Measurements from ENCODE around the gene MAN1C1.
"Not testable (repeated sequence)": the region's sequence is repeated elsewhere in the genome, so short reads cannot be mapped to it uniquely, and the experiment has no call there.

Gene MAN1C1

DNA sequence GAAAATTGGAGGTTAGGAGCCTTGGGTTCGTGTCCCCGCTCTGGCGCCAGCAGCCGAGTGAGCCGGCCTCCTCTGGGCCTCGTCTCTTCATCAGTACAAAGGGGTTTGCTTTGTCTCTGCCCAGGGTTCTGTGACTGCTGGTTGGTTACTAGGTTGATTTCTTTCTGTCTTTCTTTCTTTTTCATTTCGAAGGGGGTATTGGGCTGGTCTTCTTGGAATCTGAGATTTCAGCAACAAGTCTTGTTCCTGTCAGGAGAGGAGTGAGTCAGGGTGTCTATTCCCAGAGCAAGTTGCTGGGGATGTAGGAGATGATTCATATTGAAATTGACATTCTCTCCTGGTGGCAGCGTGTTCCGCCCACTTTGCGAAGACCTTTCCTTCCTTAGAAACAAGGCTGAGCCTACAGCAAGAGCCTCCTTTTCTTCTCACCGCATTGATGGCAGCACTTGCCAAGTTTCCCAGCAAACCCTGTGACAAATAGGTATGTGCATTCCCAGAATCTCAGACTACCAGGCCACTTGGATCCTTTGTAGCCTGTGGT is 79.2 kb downstream of the MAN1C1 start:
- Histone ChIP-seq H3K27ac (ENCODE audit: low read depth, low read length) (peak overlapping the region; percentile 7; the same call in 1 of the 2 replicates), H3K4me3 (ENCODE audit: low read depth, low read length) (no peak overlapping the region)

DNA sequence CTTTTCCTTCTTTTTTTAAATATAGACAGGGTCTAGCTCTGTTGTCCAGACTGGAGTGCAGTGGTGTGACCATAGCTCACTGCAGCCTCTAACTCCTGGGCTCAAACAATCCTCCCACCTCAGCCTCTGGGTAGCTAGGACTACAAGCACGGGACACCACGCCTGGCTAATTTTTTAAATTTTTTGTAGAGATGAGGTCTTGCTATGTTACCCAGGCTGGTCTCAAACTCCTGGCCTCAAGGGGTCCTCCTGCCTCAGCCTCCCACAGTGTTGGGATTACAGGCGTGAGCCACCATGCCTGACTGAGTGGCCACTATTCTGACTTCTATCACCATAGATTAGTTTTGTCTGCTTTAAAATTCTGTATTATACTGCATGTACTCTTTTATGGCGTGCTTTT is 80.1 kb downstream of the MAN1C1 start:
- not testable (repeated sequence) for H3K9me3 ChIP-seq (ENCODE audit: control insufficient read depth, insufficient read depth, low read depth, low read length); H3K27ac ChIP-seq (ENCODE audit: low read depth, low read length); H3K27me3 ChIP-seq (ENCODE audit: control insufficient read depth, insufficient read depth, low read length); H3K36me3 ChIP-seq (ENCODE audit: control insufficient read depth, insufficient read depth, low read length); H3K4me3 ChIP-seq (ENCODE audit: low read depth, low read length); H3K9ac ChIP-seq (ENCODE audit: low read length)
- peaks cover 49% of the 10 kb centered on the region for H3K4me1 ChIP-seq (ENCODE audit: control insufficient read depth, insufficient read depth, low read length)

More for the DNA sequence above, 79.2 kb downstream of the MAN1C1 start:
- Histone ChIP-seq H3K27me3 (ENCODE audit: control insufficient read depth, insufficient read depth, low read length) (no peaks in the 10 kb centered on the region), H3K9ac (ENCODE audit: low read length) (peak overlapping the region; percentile 40), H3K36me3 (ENCODE audit: control insufficient read depth, insufficient read depth, low read length) (no peaks in the 10 kb centered on the region), H3K9me3 (ENCODE audit: control insufficient read depth, insufficient read depth, low read depth, low read length) (no peaks in the 10 kb centered on the region), H3K4me1 (ENCODE audit: control insufficient read depth, insufficient read depth, low read length) (peaks cover 46% of the 10 kb centered on the region)

DNA sequence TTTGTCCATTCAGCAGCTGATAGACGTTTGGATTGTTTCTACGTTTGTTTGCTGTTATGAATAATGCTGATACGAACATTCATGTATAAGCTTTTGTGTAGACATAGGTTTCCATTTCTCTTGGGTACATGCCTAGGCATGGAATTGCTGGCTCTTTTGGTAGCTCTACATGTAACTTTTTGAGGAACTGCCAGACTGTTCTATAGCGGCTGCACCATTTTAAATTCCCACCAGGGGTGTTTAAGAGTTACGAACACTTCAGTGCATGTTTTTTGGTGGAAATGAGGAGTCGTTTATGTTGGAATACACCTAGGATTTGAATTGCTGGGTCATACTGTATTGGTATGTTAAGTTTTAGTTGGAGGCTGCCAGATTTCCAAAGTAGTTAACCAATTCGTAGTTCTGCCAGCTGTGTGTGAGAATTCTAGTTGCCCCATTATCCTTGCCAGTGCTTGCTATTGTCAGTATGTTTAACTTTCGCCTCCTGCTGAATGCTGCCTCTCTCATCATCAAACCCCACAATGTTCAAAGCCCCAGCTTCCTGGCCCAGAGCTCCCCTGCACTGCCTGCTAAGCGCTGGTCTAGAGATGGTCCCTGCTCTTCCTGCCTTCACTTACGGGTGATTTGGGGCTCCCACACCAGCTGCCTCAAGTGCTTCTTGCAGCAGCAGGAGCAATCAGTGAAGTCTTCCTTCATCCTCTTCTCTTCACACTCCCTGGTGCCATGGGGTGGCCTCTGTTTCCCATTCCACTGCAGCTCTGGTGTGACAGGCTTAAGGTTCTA is 81.0 kb downstream of the MAN1C1 start:
- H3K27me3 ChIP-seq (ENCODE audit: control insufficient read depth, insufficient read depth, low read length): no peaks in the 10 kb centered on the region
- H3K9ac ChIP-seq (ENCODE audit: low read length): no peak overlapping the region
- H3K9me3 ChIP-seq (ENCODE audit: control insufficient read depth, insufficient read depth, low read depth, low read length): no peaks in the 10 kb centered on the region
- no peak overlapping the region for H3K4me3 ChIP-seq (ENCODE audit: low read depth, low read length)
- no peak overlapping the region for H3K27ac ChIP-seq (ENCODE audit: low read depth, low read length)
- no peaks in the 10 kb centered on the region for H3K36me3 ChIP-seq (ENCODE audit: control insufficient read depth, insufficient read depth, low read length)
- peaks cover 55% of the 10 kb centered on the region for H3K4me1 ChIP-seq (ENCODE audit: control insufficient read depth, insufficient read depth, low read length)

DNA sequence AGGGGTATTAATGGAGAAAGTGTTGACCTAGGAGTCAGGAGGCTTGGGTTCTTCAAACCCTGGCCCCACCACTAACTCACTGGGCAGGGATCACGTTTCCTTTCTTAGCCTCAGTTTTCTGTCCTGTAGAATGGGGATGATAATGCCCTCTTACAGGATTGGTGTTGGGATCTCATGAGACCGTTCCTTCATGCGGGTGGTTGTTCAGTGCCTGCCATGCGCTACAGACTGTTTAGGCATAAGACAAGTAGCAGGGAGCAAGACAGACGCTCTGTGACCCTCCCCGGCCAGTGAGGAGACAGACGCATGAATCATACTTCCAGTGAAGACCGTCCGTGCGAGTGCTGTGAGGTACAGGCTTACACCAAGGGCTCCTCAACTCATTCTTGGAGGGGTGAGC is 81.7 kb downstream of the MAN1C1 start:
- H3K4me1 ChIP-seq (ENCODE audit: control insufficient read depth, insufficient read depth, low read length): peaks cover 57% of the 10 kb centered on the region
- H3K4me3 ChIP-seq (ENCODE audit: low read depth, low read length): no peak overlapping the region
- no peaks in the 10 kb centered on the region for H3K9me3 ChIP-seq (ENCODE audit: control insufficient read depth, insufficient read depth, low read depth, low read length)
- no peaks in the 10 kb centered on the region for H3K27me3 ChIP-seq (ENCODE audit: control insufficient read depth, insufficient read depth, low read length)
- no peaks in the 10 kb centered on the region for H3K36me3 ChIP-seq (ENCODE audit: control insufficient read depth, insufficient read depth, low read length)
- H3K9ac ChIP-seq (ENCODE audit: low read length): no peak overlapping the region
- H3K27ac ChIP-seq (ENCODE audit: low read depth, low read length): no peak overlapping the region

DNA sequence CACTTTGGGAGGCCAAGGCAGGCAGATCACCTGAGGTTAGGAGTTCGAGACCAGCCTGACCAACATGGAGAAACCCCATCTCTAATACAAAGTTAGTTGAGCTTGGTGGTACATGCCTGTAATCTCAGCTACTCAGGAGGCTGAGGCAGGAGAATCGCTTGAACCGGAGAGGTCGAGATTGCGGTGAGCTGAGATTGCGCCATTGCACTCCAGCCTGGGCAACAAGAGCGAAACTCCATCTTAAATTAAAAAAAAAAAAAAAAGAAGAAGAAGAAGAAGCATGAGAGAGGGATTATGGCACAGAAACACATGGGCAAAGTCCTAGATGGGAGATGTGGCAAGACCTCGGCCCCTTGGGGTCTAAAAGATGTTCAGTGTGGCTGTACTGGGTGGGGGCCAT is 82.5 kb downstream of the MAN1C1 start:
- not testable (repeated sequence) for H3K9me3 ChIP-seq (ENCODE audit: control insufficient read depth, insufficient read depth, low read depth, low read length); H3K27me3 ChIP-seq (ENCODE audit: control insufficient read depth, insufficient read depth, low read length); H3K4me3 ChIP-seq (ENCODE audit: low read depth, low read length); H3K27ac ChIP-seq (ENCODE audit: low read depth, low read length); H3K36me3 ChIP-seq (ENCODE audit: control insufficient read depth, insufficient read depth, low read length); H3K9ac ChIP-seq (ENCODE audit: low read length)
- peaks cover 61% of the 10 kb centered on the region for H3K4me1 ChIP-seq (ENCODE audit: control insufficient read depth, insufficient read depth, low read length)

DNA sequence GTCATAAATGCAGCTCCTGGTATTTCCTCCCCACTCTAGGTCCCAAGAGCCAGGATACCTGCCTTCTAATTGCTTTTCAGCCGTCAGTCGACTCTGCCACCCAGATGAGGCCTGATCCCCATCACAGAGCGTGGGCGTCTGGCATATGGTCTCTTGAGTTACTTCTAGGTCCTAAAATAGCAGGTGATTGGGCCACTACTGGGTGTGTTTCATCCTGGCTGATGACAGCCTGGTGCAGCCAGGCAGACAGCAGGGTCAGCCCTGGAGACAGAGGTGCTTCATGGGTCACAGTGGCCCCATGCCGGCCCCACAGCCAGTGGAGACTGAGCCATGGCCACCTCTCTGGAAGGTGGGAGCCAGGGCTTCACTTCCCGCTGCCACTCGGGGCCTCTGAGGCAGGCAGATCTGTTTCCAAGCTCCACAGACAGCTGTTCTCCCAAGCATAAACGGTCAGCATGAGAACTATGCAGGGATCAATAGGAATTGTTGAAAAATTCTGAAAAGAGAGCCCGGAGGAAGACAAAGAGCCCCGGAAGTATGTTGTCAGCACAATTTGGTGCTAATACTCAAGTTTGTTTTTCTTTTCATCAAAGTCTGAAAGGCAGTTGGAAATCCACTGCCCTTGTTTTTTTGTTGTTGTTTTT is 83.0 kb downstream of the MAN1C1 start:
- H3K36me3 ChIP-seq (ENCODE audit: control insufficient read depth, insufficient read depth, low read length): no peaks in the 10 kb centered on the region
- no peaks in the 10 kb centered on the region for H3K9me3 ChIP-seq (ENCODE audit: control insufficient read depth, insufficient read depth, low read depth, low read length)
- H3K27ac ChIP-seq (ENCODE audit: low read depth, low read length): no peak overlapping the region
- peaks cover 66% of the 10 kb centered on the region for H3K4me1 ChIP-seq (ENCODE audit: control insufficient read depth, insufficient read depth, low read length)
- H3K27me3 ChIP-seq (ENCODE audit: control insufficient read depth, insufficient read depth, low read length): no peaks in the 10 kb centered on the region
- H3K4me3 ChIP-seq (ENCODE audit: low read depth, low read length): no peak overlapping the region
- no peak overlapping the region for H3K9ac ChIP-seq (ENCODE audit: low read length)

DNA sequence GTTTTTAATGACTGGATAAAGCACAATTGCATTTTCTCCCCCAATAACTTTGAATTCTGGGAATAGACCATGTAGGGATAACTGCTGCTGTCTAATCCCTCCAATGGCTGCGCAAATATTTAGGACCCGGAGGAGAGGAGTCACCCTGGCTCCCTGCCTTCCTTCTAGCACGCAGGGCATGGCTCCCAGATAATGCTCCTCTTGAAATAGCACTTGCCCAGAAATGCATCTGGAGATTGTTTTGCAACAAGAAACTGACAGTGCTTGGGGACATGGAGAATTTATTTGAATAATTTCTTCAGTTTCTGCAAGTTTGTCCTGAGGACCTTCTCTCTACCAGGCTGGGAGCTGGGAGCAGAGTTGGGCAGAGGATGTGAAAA is 83.5 kb downstream of the MAN1C1 start:
- no peaks in the 10 kb centered on the region for H3K27me3 ChIP-seq (ENCODE audit: control insufficient read depth, insufficient read depth, low read length)
- no peaks in the 10 kb centered on the region for H3K9me3 ChIP-seq (ENCODE audit: control insufficient read depth, insufficient read depth, low read depth, low read length)
- H3K27ac ChIP-seq (ENCODE audit: low read depth, low read length): no peak overlapping the region
- no peaks in the 10 kb centered on the region for H3K36me3 ChIP-seq (ENCODE audit: control insufficient read depth, insufficient read depth, low read length)
- H3K4me1 ChIP-seq (ENCODE audit: control insufficient read depth, insufficient read depth, low read length): peaks cover 63% of the 10 kb centered on the region
- H3K4me3 ChIP-seq (ENCODE audit: low read depth, low read length): no peak overlapping the region
- H3K9ac ChIP-seq (ENCODE audit: low read length): no peak overlapping the region

DNA sequence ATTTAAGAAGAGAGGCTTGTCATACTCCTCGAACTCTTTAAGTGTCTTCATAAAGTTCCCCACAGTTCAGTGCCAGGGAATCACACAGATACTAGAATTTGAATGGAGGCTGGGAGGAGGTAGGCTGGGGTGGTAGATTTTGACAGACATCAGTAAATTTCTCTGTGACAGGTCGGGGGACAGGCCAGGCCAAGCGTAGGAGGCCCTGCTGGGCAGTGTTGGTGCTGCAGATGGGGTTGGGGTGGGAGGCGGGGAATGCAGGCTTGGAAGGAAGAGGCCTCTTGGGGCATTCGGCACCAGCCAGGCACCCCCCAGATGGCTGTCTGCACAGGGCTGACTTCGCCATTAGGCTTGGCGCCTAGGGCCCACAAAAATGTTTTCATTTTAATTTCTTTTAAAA is 84.0 kb downstream of the MAN1C1 start:
- H3K36me3 ChIP-seq (ENCODE audit: control insufficient read depth, insufficient read depth, low read length): no peaks in the 10 kb centered on the region
- no peak overlapping the region for H3K9ac ChIP-seq (ENCODE audit: low read length)
- no peak overlapping the region for H3K27ac ChIP-seq (ENCODE audit: low read depth, low read length)
- peaks cover 58% of the 10 kb centered on the region for H3K4me1 ChIP-seq (ENCODE audit: control insufficient read depth, insufficient read depth, low read length)
- no peaks in the 10 kb centered on the region for H3K27me3 ChIP-seq (ENCODE audit: control insufficient read depth, insufficient read depth, low read length)
- H3K4me3 ChIP-seq (ENCODE audit: low read depth, low read length): no peak overlapping the region
- no peaks in the 10 kb centered on the region for H3K9me3 ChIP-seq (ENCODE audit: control insufficient read depth, insufficient read depth, low read depth, low read length)

DNA sequence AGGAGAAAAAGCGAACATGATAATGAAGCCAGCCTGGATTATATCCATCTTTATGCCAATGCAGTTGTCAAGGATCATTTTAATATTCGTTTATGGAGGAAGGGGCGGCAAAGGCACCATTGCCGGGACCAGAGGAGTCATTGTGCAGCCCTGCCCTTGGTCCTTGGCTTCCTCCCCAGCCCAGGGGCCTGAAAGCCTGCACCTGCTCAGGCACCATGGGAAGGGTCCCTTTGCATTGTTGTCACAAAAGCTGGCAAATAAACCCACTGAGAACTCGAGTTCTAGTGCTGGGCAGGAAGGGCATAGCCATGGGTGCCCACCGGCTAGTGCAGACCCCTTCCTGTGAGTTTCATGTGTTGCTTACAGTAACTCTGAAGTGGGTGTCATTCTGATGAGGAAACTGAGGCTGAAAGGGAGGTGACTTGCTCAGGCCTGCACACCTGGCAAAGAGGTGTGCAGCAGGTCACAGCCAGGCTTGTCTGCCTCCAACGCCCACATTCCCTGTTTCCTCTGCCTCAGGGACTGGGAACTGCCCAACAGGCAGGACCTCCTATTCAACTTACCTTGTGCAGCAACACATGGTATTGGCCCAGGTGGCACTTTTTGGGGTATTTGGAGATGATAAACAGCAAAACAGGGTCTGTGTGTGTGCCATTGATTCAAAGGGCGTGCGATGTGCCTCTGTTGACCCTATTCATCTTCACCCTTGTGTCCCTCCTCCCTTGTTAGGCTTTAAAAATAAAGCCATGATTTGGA is 84.6 kb downstream of the MAN1C1 start:
- no peaks in the 10 kb centered on the region for H3K27me3 ChIP-seq (ENCODE audit: control insufficient read depth, insufficient read depth, low read length)
- no peak overlapping the region for H3K27ac ChIP-seq (ENCODE audit: low read depth, low read length)
- H3K9ac ChIP-seq (ENCODE audit: low read length): no peak overlapping the region
- H3K9me3 ChIP-seq (ENCODE audit: control insufficient read depth, insufficient read depth, low read depth, low read length): no peaks in the 10 kb centered on the region
- H3K4me1 ChIP-seq (ENCODE audit: control insufficient read depth, insufficient read depth, low read length): peaks cover 55% of the 10 kb centered on the region
- no peak overlapping the region for H3K4me3 ChIP-seq (ENCODE audit: low read depth, low read length)
- H3K36me3 ChIP-seq (ENCODE audit: control insufficient read depth, insufficient read depth, low read length): no peaks in the 10 kb centered on the region

DNA sequence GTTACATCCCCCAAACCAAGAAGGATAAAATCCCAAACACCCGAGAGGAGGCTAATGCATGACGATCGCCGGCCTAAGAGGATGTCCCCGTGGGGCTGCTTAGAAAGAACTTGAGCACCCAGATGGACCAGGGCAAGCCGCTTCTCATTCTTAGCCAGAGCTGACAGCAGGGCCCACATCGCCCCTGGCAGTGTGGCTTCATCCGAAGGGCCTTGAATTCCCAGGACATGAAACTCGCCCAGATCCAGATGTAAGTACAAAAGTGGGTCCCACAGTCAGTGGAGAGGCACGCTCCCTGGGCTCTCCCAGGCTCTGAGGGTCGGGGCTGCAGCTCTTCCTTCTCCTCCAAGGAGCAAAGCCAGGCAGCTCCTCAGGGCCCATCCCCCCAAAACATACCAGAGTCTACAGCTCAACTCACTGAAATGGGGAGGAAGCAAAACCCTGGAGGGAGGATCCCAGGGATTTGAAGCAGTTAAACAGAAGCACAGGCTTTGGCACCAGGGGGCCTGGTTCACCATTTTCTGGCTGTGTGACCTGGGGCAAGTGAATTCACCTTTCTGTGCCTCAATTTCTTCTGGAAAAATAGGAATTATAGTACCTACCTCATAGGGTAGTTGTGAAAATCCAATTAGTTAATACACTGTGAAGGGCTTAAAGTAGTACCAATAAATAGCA is 85.6 kb downstream of the MAN1C1 start:
- Histone ChIP-seq H3K4me3 (ENCODE audit: low read depth, low read length) (no peak overlapping the region), H3K36me3 (ENCODE audit: control insufficient read depth, insufficient read depth, low read length) (no peaks in the 10 kb centered on the region), H3K27ac (ENCODE audit: low read depth, low read length) (no peak overlapping the region), H3K27me3 (ENCODE audit: control insufficient read depth, insufficient read depth, low read length) (no peaks in the 10 kb centered on the region), H3K9me3 (ENCODE audit: control insufficient read depth, insufficient read depth, low read depth, low read length) (no peaks in the 10 kb centered on the region), H3K4me1 (ENCODE audit: control insufficient read depth, insufficient read depth, low read length) (peaks cover 62% of the 10 kb centered on the region), H3K9ac (ENCODE audit: low read length) (no peak overlapping the region)
